Coronary artery (tissue), 2 donors: ENCODE data around the gene RAB40B.

Experiments
- DNase-seq: peaks from one replicate; pipeline ENCODE4 v3.0.0-alpha.2; 2017; ENCODE audit warnings: low spot score
- H3K27ac ChIP-seq, 2 donors: fragments of 200-600 bp; sonication (generic); one replicate each; pipeline ENCODE4 v1.5.1; 2016 to 2019
- H3K4me3 ChIP-seq: fragments of 200-600 bp; sonication (generic); 2 replicates; pipeline ENCODE4 v1.5.1; 2016; ENCODE audit warnings: mild to moderate bottlenecking, moderate library complexity
- TF ChIP-seq, protein P1 (sequence below): fragments of 200-600 bp; sonication (generic); IDR thresholded peaks from one replicate; pipeline ENCODE4 v1.5.1; 2019; ENCODE audit warnings: antibody characterized with exemption

The RAB40B gene

DNA sequence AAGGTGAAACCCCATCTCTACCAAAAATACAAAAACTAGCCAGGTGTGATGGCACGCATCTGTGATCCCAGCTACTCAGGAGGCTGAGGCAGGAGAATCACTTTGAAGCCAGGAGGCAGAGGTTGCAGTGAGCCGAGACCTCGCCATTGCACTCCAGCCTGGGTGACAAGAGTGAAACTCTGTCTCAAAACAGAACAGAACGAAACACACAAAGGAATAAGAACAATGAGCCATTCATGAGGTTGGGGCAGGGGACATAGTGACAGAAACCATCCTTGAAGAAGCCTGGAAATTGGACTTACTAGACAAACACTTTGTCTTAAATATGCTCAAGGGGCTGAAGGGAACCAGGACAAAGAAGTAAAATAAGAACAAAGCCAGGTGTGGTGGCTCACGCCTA is 89.7 kb downstream of the RAB40B start:
- no peak overlapping the region for H3K4me3 ChIP-seq
- no peak overlapping the region for H3K27ac ChIP-seq
- TF ChIP-seq, protein P1, sequence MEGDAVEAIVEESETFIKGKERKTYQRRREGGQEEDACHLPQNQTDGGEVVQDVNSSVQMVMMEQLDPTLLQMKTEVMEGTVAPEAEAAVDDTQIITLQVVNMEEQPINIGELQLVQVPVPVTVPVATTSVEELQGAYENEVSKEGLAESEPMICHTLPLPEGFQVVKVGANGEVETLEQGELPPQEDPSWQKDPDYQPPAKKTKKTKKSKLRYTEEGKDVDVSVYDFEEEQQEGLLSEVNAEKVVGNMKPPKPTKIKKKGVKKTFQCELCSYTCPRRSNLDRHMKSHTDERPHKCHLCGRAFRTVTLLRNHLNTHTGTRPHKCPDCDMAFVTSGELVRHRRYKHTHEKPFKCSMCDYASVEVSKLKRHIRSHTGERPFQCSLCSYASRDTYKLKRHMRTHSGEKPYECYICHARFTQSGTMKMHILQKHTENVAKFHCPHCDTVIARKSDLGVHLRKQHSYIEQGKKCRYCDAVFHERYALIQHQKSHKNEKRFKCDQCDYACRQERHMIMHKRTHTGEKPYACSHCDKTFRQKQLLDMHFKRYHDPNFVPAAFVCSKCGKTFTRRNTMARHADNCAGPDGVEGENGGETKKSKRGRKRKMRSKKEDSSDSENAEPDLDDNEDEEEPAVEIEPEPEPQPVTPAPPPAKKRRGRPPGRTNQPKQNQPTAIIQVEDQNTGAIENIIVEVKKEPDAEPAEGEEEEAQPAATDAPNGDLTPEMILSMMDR, result no peak
- DNase-seq, result no peak

DNA sequence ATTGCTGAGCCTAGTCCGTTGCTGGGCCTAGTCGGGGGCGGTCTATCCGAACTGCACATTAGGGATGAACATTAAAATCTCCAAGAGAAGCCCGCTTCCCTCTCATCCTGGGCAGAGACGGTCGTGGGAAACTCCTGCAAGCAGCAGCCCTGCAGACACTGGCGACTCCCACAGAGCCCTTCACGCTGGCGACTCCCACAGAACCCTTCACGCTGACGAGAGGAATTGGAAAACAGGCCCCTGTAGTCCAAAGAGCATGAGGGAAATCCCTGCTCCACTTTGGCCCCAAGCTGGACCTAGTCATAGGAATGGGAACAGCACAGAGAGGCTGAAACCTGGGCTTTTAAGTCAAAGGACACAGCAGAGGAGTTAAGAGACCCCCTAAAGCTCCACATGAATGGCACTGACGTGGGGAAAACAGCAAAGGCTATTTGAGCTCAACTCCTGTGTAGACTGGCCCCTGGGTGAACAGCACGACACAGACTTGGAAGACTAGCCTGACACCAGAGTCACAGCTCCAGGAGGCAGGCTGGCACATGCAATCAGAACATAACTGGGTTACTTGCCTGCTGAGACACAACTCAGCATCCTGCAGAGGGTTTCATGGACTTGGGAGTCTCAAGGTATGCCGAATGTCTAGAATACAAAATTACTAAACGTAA is 92.4 kb downstream of the RAB40B start:
- TF ChIP-seq, protein P1, result no peak
- Histone ChIP-seq H3K27ac (no peak overlapping the region), H3K4me3 (no peak overlapping the region)
- DNase-seq, result no peak
